CD14-positive monocyte (primary cell): ENCODE data around the gene ATG13. TPM values are rescaled to one million over a fixed set of nuclear protein-coding genes. Genes with fewer than 3 reads are reported as not detected.

Source experiments
- DNase-seq, 3 donors: peaks; one replicate each; pipeline ENCODE4 v3.0.0-alpha.2; 2011 to 2022
- H2AFZ ChIP-seq: 2 replicates; pipeline ENCODE4 v1.6.0; 2012; ENCODE audit warnings: mild to moderate bottlenecking, low read depth, low read length, inconsistent platforms; ENCODE audit not compliant: insufficient read depth, poor library complexity, severe bottlenecking
- H3K27ac ChIP-seq, 2 donors: 1 replicate in 1 of 2; 2 replicates in 1 of 2; pipeline ENCODE4 v1.5.1; 2012 to 2013; ENCODE audit warnings: low read length in 2 of 2, control low read depth in 1 of 2, inconsistent platforms in 1 of 2, low read depth in 1 of 2, mild to moderate bottlenecking in 1 of 2
- H3K27me3 ChIP-seq, 2 donors: one replicate each; pipeline versions ENCODE4 v1.6.0 to v1.6.1; 2011 to 2013; ENCODE audit warnings: low read length in 2 of 2; ENCODE audit not compliant: control insufficient read depth in 2 of 2, insufficient read depth in 2 of 2
- H3K36me3 ChIP-seq, 2 donors: replicated peaks in 1 of 2; 1 replicate in 1 of 2; 2 replicates in 1 of 2; pipeline versions ENCODE4 v1.5.1 to v1.6.1; 2012 to 2013; ENCODE audit warnings: low read length in 2 of 2, control low read depth in 1 of 2, inconsistent platforms in 1 of 2, mild to moderate bottlenecking in 1 of 2; ENCODE audit not compliant: insufficient read depth in 2 of 2, control insufficient read depth in 1 of 2
- H3K4me1 ChIP-seq, 2 donors: 1 replicate in 1 of 2; 2 replicates in 1 of 2; pipeline versions ENCODE4 v1.5.1 to v1.6.1; 2012 to 2013; ENCODE audit warnings: low read length in 2 of 2, control low read depth in 1 of 2, inconsistent platforms in 1 of 2, mild to moderate bottlenecking in 1 of 2, moderate library complexity in 1 of 2; ENCODE audit not compliant: insufficient read depth in 2 of 2, control insufficient read depth in 1 of 2
- H3K4me2 ChIP-seq: replicated peaks from 2 replicates; pipeline ENCODE3; 2012; ENCODE audit warnings: low read length, moderate library complexity, mild to moderate bottlenecking; ENCODE audit not compliant: poor library complexity, severe bottlenecking; ENCODE audit errors: extremely low read depth
- H3K4me3 ChIP-seq, 3 experiments: fragments of 200-600 bp in 1 of 3; sonication (generic) in 1 of 3; replicated peaks in 1 of 3; 1 replicate in 2 of 3; 2 replicates in 1 of 3; pipeline ENCODE4 v1.5.1; 2011 to 2013; ENCODE audit warnings: low read length in 3 of 3, mild to moderate bottlenecking in 3 of 3, control low read depth in 2 of 3, low read depth in 2 of 3, inconsistent platforms in 1 of 3, moderate library complexity in 1 of 3
- H3K79me2 ChIP-seq: 2 replicates; pipeline ENCODE4 v1.6.0; 2012; ENCODE audit warnings: mild to moderate bottlenecking, control low read depth, inconsistent platforms, low read length, moderate library complexity; ENCODE audit not compliant: insufficient read depth
- H3K9ac ChIP-seq: 2 replicates; pipeline ENCODE4 v1.6.0; 2017; ENCODE audit warnings: low read length, mild to moderate bottlenecking; ENCODE audit not compliant: insufficient read depth, poor library complexity, severe bottlenecking
- H3K9me3 ChIP-seq, 2 donors: replicated peaks in 1 of 2; 1 replicate in 1 of 2; 2 replicates in 1 of 2; pipeline versions ENCODE4 v1.5.1 to v1.6.1; 2012 to 2013; ENCODE audit warnings: low read length in 2 of 2, control low read depth in 1 of 2; ENCODE audit not compliant: control insufficient read depth in 1 of 2, insufficient read depth in 1 of 2
- H4K20me1 ChIP-seq: 2 replicates; pipeline ENCODE4 v1.6.0; 2012; ENCODE audit warnings: mild to moderate bottlenecking, low read length, control low read depth, moderate library complexity; ENCODE audit not compliant: insufficient read depth
- H3K27ac Mint-ChIP-seq, 7 donors: one replicate each; pipeline ENCODE4 v1.8.0; 2020; ENCODE audit warnings: mild to moderate bottlenecking in 7 of 7, mixed read lengths in 7 of 7, moderate library complexity in 6 of 7, inconsistent platforms in 2 of 7
- H3K27me3 Mint-ChIP-seq, 3 donors: one replicate each; pipeline ENCODE4 v1.8.0; 2021 to 2022; ENCODE audit warnings: low read depth in 3 of 3, mild to moderate bottlenecking in 3 of 3, mixed read lengths in 3 of 3, moderate library complexity in 3 of 3, inconsistent platforms in 1 of 3
- H3K36me3 Mint-ChIP-seq, 2 donors: one replicate each; pipeline ENCODE4 v1.8.0; 2020; ENCODE audit warnings: mixed read lengths in 2 of 2, inconsistent platforms in 1 of 2, mild to moderate bottlenecking in 1 of 2
- H3K4me1 Mint-ChIP-seq: one replicate; pipeline ENCODE4 v1.8.0; 2020; ENCODE audit warnings: mild to moderate bottlenecking, mixed read lengths
- H3K4me3 Mint-ChIP-seq, 2 donors: one replicate each; pipeline ENCODE4 v1.8.0; 2020; ENCODE audit warnings: mild to moderate bottlenecking in 2 of 2, mixed read lengths in 2 of 2, moderate library complexity in 1 of 2
- H3K9me3 Mint-ChIP-seq, 7 donors: one replicate each; pipeline ENCODE4 v1.8.0; 2020 to 2022; ENCODE audit warnings: mixed read lengths in 7 of 7, mild to moderate bottlenecking in 6 of 7, moderate library complexity in 6 of 7, inconsistent platforms in 2 of 7
- WGBS: methylation state at CpG from one replicate; pipeline ENCODE4 v1.1.5; 2013; ENCODE audit warnings: missing lambda C conversion rate; ENCODE audit not compliant: insufficient coverage; 5-methylcytosine and 5-hydroxymethylcytosine counted together
- intact Hi-C, 2 donors: fragments of 100-400 bp; cut with micrococcal nuclease; formaldehyde crosslinking; loops; one replicate each; pipeline versions ENCODE4 v1.15.0 to v1.15.1; 2023
- polyA plus RNA-seq, 3 donors: library from polyadenylated mRNA; depleted of rRNA in 1 of 3; unstranded in 2 of 3; stranded (reverse) in 1 of 3; fragments of 300-500 nt in 2 of 3; fragments of >200 nt in 1 of 3; fragmentation: Illumina TruSeq in 2 of 3; gene quantifications; 1 replicate in 2 of 3; 2 replicates in 1 of 3; pipeline ENCODE4 v1.2.3, GENCODE V29; 2012 to 2021
- TF ChIP-seq, protein P1 (sequence below): fragments of 200-600 bp; IDR thresholded peaks from one replicate; pipeline ENCODE4 v1.8.0; 2022; ENCODE audit warnings: antibody characterized with exemption, mild to moderate bottlenecking

Gene ATG13
- polyA plus RNA-seq, 3 donors, result 33.7 to 55.5 (median 51.2) TPM

DNA sequence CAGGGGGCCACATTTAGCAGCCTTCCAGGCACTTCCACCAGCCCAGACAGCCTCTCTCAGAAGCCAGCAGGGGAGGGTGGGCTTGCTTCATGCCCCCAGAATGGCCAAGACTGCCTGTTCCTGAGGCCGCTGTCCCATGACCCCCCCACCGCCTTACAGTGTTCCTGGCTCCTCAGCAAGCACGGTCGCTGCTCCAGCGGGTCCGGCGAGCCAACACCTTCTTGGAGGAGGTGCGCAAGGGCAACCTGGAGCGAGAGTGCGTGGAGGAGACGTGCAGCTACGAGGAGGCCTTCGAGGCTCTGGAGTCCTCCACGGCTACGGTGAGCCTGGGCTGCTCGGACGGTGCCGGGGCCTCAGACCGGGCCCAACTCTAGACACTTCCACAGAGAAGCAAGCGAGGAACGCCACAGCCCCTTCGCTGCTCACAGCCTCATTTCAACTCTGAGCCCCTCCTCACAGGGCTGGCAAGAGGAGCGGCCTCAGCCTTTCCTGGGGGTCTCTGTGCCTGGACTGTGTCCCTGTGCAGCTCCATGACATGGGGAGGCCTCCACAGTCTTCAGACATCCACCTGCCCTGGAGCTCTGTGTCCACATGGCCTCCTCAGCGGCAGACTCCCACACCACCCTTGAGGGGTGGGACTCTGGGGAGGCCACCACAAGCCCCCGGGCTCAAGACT, 102.3 kb downstream of the ATG13 start:
- no peaks in the 10 kb centered on the region for H3K27me3 ChIP-seq
- no peak overlapping the region for H2AFZ ChIP-seq
- no peak overlapping the region for H3K4me2 ChIP-seq
- no peaks in the 10 kb centered on the region for H4K20me1 ChIP-seq
- intact Hi-C loops, result no loop called here
- Mint-ChIP-seq H3K4me1 (peaks cover 6% of the 10 kb centered on the region), H3K27ac (no peak overlapping the region), H3K36me3 (no peaks in the 10 kb centered on the region), H3K9me3 (peaks cover 0 to 3% (median 0%) of the 10 kb centered on the region in 7 donors), H3K4me3 (no peak overlapping the region), H3K27me3 (peaks cover 0 to 5% (median 3%) of the 10 kb centered on the region in 3 donors)
- no peak overlapping the region for H3K4me3 ChIP-seq
- WGBS, result 97% methylated on average over 23 of the region's 25 CpGs
- no peak overlapping the region for H3K27ac ChIP-seq
- H3K36me3 ChIP-seq, result no peaks in the 10 kb centered on the region
- no peak overlapping the region for H3K9ac ChIP-seq
- TF ChIP-seq, protein P1, sequence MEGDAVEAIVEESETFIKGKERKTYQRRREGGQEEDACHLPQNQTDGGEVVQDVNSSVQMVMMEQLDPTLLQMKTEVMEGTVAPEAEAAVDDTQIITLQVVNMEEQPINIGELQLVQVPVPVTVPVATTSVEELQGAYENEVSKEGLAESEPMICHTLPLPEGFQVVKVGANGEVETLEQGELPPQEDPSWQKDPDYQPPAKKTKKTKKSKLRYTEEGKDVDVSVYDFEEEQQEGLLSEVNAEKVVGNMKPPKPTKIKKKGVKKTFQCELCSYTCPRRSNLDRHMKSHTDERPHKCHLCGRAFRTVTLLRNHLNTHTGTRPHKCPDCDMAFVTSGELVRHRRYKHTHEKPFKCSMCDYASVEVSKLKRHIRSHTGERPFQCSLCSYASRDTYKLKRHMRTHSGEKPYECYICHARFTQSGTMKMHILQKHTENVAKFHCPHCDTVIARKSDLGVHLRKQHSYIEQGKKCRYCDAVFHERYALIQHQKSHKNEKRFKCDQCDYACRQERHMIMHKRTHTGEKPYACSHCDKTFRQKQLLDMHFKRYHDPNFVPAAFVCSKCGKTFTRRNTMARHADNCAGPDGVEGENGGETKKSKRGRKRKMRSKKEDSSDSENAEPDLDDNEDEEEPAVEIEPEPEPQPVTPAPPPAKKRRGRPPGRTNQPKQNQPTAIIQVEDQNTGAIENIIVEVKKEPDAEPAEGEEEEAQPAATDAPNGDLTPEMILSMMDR, result no peak
- H3K79me2 ChIP-seq, result no peaks in the 10 kb centered on the region
- H3K9me3 ChIP-seq, result no peaks in the 10 kb centered on the region
- no peak for DNase-seq
- no peaks in the 10 kb centered on the region for H3K4me1 ChIP-seq

GRCh38 chr11:46721286-46721685, 103.9 kb downstream of the ATG13 start:
- DNase-seq, result no peak
- no peak overlapping the region for H3K4me2 ChIP-seq
- no peak overlapping the region for H3K27ac ChIP-seq
- no peak overlapping the region for H3K9ac ChIP-seq
- H4K20me1 ChIP-seq, result no peaks in the 10 kb centered on the region
- TF ChIP-seq, protein P1, result no peak
- H3K79me2 ChIP-seq, result no peaks in the 10 kb centered on the region
- no peaks in the 10 kb centered on the region for H3K9me3 ChIP-seq
- Mint-ChIP-seq H3K9me3 (peaks cover 0 to 3% (median 0%) of the 10 kb centered on the region in 7 donors), H3K4me1 (peaks cover 6% of the 10 kb centered on the region), H3K27ac (no peak overlapping the region), H3K27me3 (peaks cover 0 to 6% (median 5%) of the 10 kb centered on the region in 3 donors), H3K36me3 (no peaks in the 10 kb centered on the region), H3K4me3 (no peak overlapping the region)
- no peaks in the 10 kb centered on the region for H3K27me3 ChIP-seq
- intact Hi-C loops, result no loop called here
- WGBS, result 76% methylated on average over 2 of the region's 6 CpGs
- H3K36me3 ChIP-seq, result no peaks in the 10 kb centered on the region
- H3K4me3 ChIP-seq, result no peak overlapping the region
- no peaks in the 10 kb centered on the region for H3K4me1 ChIP-seq
- no peak overlapping the region for H2AFZ ChIP-seq
